Cerebellar nuclear complex (tissue), 1 donor: ENCODE data around the gene DLGAP3.
"Not testable (repeated sequence)": the region's sequence is repeated elsewhere in the genome, so short reads cannot be mapped to it uniquely, and the experiment has no call there.

ENCODE experiments used
- DNase-seq, 2 experiments: peaks; one replicate each; lab custom pipeline; 2025; lab: John Stamatoyannopoulos, UW

The DLGAP3 gene, protein sequence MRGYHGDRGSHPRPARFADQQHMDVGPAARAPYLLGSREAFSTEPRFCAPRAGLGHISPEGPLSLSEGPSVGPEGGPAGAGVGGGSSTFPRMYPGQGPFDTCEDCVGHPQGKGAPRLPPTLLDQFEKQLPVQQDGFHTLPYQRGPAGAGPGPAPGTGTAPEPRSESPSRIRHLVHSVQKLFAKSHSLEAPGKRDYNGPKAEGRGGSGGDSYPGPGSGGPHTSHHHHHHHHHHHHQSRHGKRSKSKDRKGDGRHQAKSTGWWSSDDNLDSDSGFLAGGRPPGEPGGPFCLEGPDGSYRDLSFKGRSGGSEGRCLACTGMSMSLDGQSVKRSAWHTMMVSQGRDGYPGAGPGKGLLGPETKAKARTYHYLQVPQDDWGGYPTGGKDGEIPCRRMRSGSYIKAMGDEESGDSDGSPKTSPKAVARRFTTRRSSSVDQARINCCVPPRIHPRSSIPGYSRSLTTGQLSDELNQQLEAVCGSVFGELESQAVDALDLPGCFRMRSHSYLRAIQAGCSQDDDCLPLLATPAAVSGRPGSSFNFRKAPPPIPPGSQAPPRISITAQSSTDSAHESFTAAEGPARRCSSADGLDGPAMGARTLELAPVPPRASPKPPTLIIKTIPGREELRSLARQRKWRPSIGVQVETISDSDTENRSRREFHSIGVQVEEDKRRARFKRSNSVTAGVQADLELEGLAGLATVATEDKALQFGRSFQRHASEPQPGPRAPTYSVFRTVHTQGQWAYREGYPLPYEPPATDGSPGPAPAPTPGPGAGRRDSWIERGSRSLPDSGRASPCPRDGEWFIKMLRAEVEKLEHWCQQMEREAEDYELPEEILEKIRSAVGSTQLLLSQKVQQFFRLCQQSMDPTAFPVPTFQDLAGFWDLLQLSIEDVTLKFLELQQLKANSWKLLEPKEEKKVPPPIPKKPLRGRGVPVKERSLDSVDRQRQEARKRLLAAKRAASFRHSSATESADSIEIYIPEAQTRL

DNA sequence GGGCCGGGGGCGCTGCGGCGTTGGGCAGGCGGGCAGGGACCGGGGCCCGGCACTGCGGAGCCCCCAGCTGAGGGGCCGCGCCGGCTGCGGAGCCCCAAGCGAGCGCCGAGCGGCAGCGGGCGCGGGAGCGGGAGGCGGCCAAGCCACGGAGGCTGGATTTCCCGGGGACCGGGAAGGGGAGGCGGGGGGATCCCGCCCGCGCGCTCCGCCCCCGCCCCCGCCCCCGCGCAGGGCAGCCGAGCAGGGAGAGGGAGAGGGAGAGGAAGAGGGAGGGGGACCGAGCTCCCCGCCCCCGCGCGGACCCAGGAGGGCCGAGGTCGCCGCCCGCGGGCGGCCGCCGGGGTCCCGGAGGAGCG is at the start of gene DLGAP3:
Gene DLGAP3 (minus strand): TSS at position 154 of the 356 bp plus-strand sequence. CDS start 24,267 bp downstream, outside the sequence.
- DNase-seq = no peak

DNA sequence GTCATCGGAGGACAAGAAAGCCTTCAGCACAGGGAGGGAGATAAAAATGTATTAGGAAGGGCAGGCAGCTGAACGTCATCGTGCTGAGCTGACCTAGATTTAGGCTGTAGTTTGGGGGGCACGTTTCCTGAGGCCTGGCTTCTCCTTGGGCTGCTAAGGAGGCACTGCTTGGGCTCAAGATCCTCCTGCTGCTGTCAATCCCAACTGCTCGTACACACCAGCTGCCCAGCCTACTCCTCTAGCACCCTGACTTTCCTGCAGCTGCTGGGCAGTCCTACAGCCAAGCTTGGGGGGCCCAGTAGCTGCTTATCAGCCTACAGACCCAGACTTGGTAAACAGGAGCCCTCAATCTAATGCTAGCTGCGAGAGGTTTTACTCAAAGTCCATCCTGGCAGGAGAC is 49.5 kb upstream of the DLGAP3 start:
- no peak for DNase-seq

DNA sequence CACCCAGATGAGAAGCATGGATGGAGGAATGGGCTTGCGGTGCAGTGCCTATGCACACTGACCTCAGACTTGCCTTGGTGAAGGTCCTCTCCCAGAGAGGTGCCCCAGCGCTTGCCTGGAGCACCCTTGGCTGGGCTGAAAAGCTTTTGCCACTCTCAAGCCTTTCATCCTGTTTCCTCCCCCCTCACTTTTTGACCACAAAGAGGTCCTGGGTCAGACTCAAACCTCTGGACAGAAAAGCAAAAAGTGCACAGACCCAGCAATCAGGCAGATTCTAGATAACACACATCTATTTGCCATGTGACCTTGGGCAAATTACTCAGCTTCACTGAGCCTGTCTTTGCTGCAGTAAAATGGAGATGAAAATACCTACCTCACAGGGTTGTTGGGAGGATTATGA is 48.4 kb upstream of the DLGAP3 start:
- no peak for DNase-seq

DNA sequence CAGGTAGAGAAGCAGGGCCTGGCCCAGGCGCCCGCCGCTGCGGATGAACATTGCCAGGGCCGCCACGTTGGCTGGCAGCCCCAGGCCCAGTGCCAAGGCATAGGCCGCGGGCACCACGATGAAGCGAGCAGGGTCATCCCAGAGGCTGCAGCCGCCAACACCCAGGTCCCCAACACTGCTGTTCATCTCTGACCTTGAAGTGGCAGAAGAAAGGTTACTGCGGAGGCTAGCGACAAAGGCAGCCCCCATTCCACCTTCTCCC is 47.7 kb upstream of the DLGAP3 start:
- no peak for DNase-seq

DNA sequence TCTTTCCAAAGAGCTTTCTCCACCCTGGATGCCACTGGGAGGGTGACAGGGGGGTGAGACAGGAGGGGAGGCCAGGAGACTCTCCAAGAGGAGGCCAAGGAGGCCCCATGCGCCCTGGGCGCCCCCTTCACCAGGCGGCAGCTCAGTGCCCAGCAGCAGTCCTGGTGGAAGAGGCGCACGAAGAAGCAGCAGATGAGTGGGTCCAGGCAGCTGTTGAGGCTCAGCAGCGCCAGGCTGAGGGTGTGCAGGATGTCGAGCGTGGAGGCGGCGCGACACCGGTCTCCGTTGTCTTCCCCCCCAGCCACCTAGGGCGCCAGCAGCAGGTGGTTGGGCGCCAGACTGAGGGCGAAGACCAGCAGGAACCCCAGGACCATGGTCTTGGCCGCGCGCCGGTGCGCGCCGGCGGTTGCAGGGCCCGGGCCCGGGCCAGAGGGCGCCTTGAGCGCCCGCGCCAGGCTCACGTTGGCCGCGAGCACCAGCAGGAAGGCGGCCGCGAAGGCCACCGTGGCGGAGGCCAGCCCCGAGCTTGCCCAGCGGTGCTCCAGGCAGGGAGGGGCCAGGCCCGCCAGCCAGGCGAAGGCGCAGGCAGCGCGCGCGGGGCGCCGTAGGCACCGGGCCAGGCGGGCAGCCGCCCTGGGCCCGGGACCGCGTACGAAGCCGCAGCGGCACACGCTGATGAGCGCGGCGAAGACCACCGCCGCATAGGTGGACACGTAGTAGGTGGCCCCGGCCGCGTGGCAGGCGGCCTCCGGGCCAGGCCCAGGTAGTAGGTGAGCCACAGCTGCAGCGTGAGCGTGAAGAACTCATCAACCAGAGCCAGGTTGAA is 47.1 kb upstream of the DLGAP3 start:
- DNase-seq = no peak

DNA sequence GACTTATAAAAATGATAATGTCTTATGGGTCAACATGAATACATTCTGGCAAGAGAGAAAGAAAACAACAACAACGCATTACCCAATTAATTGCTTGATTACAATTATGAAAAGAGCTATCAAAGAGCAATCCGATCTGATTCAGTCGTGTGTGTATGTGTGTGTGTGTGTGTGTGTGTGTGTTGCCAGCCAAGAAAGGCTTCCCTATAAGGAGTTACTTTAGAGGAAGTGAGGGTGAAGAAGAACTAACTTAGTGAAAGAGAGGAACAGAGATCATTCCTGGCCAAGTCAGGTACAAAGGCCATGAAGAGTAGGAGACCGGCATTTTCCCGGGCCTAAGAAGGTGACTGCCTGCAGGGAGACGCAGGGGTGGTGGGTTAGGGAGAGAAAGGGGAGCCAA is 46.3 kb upstream of the DLGAP3 start:
- no peak for DNase-seq

DNA sequence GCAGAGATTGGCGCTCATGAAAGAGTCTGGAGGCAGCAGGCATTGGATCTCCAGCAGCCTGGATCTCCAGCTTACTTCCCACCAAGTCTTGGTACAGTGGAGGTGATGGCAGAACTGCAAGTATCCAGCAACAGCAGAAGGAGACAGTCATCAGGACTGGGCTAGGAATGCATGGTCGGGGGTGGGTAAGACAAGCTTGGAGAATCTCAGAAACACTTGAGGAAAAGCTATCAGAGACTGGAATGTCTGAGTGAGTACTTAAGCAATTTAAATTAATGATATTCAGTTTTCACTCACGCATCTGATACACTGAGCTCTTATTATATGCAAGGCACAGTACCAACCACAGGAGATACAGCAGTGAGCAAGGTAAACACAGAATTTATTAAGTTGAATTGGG is 45.9 kb upstream of the DLGAP3 start:
- no peak for DNase-seq

DNA sequence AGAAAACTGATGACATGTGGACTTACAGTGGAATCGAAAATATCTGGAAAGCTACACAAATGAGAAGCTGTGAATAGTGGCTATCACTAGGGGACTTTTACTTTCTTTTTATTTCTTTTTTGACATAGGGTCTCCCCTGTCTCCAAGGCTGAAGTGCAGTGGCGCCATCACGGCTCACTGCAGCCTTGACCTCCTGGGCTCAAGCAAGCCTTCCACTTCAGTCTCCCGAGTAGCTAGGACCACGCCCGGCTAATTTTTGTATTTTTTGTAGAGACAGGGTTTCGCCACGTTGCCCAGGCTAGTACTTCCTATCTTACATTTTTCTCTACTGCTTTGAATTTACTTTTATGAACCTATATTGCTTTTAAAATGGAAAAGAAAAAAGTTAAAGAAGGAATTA is 45.2 kb upstream of the DLGAP3 start:
- no peak for DNase-seq

DNA sequence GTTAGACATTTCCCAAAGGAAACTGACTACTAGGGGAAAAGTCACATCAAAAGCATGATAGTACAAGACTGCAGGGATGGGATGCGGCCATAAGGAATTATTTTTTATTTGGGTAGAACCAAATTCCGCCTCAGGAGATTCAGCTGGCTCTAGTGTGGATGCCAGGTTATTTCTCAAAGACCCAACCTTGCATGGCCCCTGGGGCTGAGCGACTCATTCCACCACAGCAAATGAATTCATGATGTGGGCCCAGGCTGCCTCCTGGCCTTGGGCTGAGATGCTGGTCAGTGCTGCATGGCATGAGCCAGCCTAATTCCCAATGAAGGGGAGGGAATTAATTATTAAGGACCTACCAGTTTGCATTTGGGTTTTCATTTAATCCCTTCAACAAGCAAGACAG is 43.9 kb upstream of the DLGAP3 start:
- no peak for DNase-seq

DNA sequence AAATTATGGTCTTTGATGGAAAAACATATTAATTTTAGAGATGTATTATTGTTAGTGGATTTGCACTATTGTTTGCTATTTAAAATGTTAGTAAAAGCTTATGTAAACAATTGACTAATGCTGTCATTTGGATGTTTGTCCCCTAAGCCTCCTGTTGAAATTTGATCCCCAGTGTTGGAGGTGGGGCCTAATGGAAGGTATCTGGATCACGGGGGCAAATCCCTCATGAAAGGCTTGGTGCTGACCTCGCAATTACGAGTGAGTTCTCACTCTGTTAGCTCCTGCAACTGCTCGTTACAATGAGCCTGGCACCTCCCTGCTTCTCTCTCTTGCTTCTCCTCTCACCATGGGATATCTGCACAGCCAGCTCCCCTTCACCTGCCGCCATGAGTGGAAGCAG is 41.4 kb upstream of the DLGAP3 start:
- no peak for DNase-seq

DNA sequence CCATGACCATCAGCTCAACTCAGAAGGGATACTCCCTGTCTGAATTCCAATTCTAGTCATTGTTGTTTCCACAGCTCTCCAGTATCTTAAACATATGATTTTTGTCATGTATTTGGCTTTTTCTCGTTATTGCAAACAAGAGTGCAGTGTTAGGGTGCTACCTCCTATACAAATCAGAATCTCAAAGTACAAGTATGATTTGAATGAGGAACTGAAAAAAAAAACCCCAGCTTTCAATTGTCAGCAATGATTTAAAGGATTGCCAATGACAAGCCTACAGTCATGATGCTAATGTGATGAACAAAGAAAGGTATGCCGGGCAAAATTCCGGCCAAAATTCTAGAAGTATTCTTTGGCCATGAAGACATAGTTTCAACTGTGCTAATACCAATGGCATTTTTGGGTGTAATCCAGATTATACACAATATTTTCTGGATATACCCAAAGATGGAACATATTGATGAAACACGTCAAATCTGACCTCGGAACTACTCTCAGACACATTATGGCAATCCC is 40.8 kb upstream of the DLGAP3 start:
- no peak for DNase-seq

DNA sequence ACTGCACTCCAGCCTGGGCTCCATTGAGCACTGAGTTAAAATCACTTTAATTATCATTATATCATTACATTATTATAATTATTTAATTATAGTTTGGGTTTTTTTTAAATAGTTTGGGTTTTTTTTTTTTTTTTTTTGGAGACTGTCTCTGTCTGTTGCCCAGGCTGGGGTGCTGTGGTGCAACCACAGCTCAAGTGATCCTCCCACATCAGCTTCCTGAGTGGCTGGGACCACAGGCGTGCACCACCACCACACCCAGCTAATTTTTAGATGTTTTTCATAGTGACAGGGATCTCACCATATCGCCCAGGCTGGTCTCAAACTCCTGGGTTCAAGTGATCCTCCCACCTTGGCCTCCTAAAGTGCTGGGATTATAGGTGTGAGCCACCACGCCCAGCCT is 38.8 kb upstream of the DLGAP3 start:
- DNase-seq = not testable (repeated sequence)

DNA sequence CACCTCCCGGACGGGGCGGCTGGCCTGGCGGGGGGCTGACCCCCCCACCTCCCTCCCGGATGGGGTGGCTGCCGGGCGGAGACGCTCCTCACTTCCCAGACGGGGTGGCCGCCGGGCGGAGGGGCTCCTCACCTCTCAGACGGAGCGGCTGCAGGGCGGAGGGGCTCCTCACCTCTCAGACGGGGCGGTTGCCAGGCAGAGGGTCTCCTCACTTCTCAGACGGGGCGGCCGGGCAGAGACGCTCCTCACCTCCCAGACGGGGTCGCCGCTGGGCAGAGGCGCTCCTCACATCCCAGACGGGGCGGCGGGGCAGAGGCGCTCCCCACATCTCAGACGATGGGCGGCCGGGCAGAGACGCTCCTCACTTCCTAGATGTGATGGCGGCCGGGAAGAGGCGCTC is 38.2 kb upstream of the DLGAP3 start:
- DNase-seq = not testable (repeated sequence)

DNA sequence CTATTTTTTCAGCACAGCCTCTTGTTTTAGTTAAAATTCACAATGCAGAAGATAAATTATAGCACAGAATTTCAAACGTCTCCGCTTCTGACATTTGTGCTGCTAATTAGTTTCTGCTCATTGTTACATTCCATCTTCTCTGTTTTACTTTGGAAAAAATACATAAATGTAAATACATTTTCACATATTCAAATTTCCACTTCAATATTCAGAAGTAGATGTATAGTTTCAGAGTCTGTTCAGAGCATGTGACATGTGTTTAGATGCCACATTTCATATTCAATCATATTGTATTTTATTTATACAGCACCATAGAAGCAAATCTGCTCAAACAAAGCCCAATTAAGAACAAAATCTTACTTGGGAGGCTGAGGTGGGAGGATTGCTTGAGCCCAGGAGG is 36.1 kb upstream of the DLGAP3 start:
- DNase-seq = no peak

DNA sequence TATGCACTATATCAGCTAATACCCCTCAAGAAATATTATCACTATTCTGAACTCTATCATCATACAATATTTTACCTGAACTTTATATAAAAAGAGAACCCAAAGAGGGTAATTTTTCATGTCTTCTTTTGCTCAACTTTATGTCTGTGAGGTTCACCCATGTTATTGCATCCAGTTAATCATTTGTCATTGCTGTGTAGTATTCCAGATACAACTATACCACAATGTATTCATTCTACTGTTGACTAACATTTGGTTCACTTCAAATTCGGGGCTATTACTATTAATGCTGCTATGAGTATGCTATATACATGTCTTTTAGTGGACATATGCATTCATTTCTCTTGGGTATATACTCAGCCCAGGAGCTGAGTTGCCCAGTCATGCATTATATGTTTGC is 21.0 kb upstream of the DLGAP3 start:
- DNase-seq = no peak

DNA sequence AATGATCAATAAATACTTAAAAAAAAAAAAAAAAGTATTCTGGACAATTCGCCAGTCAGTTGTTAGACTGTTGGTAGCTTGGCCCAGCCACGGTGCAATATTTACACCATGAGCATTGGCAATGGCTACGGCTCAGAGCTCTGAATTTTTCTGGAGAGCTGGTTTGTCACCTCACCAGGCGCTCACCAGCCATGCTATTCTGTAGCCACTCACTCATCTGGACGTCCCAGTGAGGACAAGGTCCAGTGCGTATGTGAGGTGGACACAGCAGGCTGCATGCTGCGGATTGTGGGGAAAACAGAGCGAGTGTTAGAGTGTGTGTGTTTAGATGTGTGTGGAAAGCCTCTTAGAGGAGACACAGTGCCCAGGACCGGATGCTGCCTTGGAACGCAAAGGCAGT is 19.3 kb upstream of the DLGAP3 start:
- DNase-seq = not testable (repeated sequence)

DNA sequence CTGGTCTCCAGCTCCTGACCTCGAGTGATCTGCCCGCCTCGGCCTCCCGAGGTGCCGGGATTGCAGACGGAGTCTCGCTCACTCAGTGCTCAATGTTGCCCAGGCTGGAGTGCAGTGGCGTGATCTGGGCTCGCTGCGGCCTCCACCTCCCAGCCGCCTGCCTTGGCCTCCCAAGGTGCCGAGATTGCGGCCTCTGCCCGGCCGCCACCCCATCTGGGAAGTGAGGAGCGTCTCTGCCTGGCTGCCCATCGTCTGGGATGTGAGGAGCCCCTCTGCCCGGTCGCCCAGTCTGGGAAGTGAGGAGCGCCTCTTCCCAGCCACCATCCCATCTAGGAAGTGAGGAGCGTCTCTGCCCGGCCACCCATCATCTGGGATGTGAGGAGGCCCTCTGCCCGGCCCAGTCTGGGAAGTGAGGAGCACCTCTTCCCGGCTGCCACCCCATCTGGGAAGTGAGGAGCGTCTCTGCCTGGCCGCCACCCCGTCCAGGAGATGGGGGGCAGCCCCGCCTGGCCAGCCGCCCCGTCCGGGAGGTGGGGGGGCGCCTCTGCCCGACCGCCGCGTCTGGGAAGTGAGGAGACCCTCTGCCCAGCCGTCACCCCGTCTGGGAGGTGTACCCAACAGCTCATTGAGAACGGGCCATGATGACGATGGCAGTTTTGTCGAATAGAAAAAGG is 18.3 kb upstream of the DLGAP3 start:
- not testable (repeated sequence) for DNase-seq

DNA sequence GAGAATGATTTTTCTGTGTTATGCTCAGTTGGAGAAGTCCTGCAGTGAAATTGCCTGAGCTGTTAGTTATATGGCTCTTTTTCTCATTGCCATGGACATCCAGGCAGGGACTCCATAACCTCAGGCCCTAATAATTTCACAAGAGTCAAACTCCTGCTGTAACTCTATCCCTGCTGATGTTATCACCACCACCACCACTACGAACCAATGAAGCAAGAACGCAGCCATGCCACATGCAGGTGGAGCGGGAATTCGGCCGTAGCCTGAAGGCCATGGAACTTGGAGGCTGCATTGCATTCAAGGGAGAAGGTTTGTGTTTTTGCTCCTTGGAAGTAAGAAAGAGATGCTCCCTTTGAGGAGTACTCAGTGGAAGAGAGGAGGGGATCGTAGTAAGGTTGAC is 16.8 kb upstream of the DLGAP3 start:
- no peak for DNase-seq

DNA sequence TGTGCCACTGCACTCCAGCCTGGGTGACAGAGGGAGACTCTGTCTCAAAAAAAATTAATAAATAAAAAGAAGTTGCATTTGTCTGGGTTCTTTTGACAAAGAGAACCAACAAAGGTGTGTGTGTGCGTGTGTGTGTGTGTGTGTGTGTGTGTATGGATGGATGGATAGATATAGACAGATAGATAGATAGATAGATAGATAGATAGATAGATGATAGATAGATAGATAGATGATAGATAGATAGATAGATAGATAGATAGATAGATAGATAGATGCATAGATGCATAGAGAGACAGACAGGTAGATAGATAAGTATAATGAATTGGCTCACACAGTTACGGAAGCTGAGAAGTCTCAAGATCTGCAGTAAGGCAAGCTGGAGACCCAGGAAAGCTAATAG is 12.3 kb upstream of the DLGAP3 start:
- DNase-seq = not testable (repeated sequence)

DNA sequence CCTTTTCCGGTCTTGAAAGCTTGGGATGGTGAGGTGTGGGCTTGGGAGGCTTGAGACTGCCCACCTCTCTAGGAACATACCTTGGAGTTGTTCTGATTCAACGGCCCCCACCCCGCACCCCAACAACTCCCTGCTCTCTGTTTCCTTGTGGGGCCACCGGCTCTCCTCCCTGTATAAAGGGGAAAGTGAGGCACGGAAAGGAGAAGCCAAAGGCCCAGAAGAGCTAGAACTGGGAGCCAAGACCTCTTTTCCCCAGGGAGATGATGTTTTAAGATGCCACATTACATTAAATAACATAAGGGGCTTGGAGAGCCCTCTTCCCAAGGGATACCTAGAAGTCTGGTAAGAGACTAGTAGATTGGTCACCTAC is 1.2 kb upstream of the DLGAP3 start:
- no peak for DNase-seq

DNA sequence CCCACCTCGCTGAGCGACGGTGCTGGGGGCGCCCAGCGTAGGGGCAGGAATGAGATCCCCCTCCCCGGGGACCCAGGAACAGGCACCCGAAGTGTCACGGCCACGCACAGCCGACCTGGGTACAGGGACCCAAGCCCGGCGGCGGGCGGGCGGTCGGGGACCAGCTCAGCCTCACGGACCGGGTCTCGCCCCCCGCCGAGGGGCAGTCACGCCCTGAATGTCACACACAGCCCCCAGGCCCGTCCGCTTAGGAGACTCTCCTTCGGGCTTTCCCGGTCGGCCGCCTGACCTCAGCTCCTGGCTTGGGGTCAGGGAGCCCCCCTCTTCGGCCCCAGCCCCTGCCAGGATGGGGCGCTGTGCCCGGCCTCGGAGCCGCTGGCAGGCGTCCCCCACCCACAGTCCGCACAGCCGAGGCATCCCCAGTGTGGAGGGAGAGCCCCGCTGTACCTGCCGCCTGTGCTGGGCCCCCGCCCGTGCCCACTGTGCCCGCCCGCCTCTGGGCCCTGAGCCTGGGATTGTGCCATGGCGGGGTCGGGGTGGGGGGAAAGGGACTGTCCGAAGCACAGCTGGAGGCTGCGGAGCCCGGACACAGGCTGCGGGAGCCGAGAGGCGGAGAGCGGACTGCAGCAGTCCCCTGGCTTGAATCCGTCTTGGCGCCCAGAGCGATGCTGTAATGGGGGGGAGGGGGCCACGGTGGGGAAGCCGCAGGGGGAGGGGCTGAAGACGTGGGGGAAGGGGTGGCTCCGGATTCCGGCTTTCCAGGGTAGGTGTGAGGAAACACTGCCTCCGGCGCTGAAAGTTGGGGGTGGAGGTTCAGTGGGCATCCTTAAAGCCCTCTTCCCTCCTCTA is 627 bp upstream of the DLGAP3 start:
- no peak for DNase-seq
